Measurements from ENCODE around the gene PDE4D.
"Not testable (repeated sequence)": the region's sequence is repeated elsewhere in the genome, so short reads cannot be mapped to it uniquely, and the experiment has no call there.

The PDE4D gene

DNA sequence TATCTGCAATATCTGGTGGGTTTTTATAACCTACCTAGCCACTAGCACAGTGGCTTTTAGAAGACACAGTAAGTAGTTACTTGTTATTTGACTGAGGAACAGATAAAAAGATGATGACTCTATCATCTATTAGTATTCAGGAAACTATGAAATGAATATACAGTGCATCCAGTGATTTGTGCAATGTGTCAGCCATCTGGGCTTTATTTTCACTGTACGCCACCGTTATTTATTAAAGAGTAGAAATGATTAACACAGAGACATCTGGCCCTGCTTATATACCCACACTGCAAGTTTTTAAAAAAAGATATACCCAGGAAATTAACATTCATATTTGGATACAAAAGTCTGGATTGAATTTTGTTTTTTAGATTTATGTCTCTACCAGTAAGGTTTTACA lies 408.4 kb downstream of the PDE4D start:
- no peak overlapping the region for H3K4me3 Mint-ChIP-seq
- H3K36me3 Mint-ChIP-seq = no peaks in the 10 kb centered on the region
- no peaks in the 10 kb centered on the region for H3K9me3 Mint-ChIP-seq
- no peak for DNase-seq
- no peaks in the 10 kb centered on the region for H3K27me3 Mint-ChIP-seq
- CTCF ChIA-PET = no interaction called here
- no peaks in the 10 kb centered on the region for H3K4me1 Mint-ChIP-seq
- H3K27ac Mint-ChIP-seq = no peak overlapping the region

- no peaks in the 10 kb centered on the region for H3K9me3 Mint-ChIP-seq
- H3K4me3 Mint-ChIP-seq = no peak overlapping the region
- CTCF ChIA-PET = no interaction called here
- no peaks in the 10 kb centered on the region for H3K36me3 Mint-ChIP-seq
- H3K27ac Mint-ChIP-seq = no peak overlapping the region
- H3K4me1 Mint-ChIP-seq = no peaks in the 10 kb centered on the region
- DNase-seq = no peak
- H3K27me3 Mint-ChIP-seq = no peaks in the 10 kb centered on the region
Measured at GRCh38 chr5:59484618-59485017, 408.9 kb downstream of the PDE4D start.

GRCh38 chr5:59483971-59484472 lies 409.5 kb downstream of the PDE4D start:
- no peak for DNase-seq
- Mint-ChIP-seq H3K36me3 (no peaks in the 10 kb centered on the region), H3K27ac (no peak overlapping the region), H3K4me3 (no peak overlapping the region), H3K4me1 (no peaks in the 10 kb centered on the region), H3K27me3 (no peaks in the 10 kb centered on the region), H3K9me3 (no peaks in the 10 kb centered on the region)
- CTCF ChIA-PET = interaction anchor here (0.8 kb wide), 1 partner anchor 22 kb away, joined by 3 read pairs; no protein-coding TSS in a partner anchor

- CTCF ChIA-PET = interaction anchor here (0.5 kb wide), 1 partner anchor 99 kb away, joined by 5 read pairs; no protein-coding TSS in a partner anchor
- Mint-ChIP-seq H3K27me3 (no peaks in the 10 kb centered on the region), H3K36me3 (no peaks in the 10 kb centered on the region), H3K27ac (no peak overlapping the region), H3K4me1 (no peaks in the 10 kb centered on the region), H3K9me3 (no peaks in the 10 kb centered on the region), H3K4me3 (no peak overlapping the region)
- DNase-seq = no peak
Measured at GRCh38 chr5:59479086-59479485, 414.4 kb downstream of the PDE4D start.

DNA sequence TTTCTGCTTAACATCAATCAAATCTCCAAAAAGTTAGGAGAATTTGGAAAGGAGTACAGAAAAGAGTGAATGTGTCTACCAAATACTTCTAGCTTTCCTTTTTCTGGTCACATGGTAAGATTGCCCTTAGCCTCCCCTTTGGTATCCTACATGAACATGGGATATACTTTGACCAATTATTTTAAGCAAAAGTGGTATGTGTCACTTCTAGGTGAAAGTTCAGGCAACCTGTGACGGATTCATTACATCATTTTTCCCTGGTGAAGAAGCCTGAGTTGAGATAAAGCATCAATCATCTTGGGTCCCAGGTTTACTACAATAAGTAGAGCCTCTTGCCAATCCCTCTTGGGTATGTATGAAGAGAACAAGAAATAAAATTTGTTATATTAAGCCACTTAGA lies 419.2 kb downstream of the PDE4D start:
- Mint-ChIP-seq H3K27me3 (no peaks in the 10 kb centered on the region), H3K9me3 (no peaks in the 10 kb centered on the region), H3K36me3 (no peaks in the 10 kb centered on the region), H3K27ac (no peak overlapping the region), H3K4me1 (no peaks in the 10 kb centered on the region), H3K4me3 (no peak overlapping the region)
- CTCF ChIA-PET = no interaction called here
- no peak for DNase-seq

DNA sequence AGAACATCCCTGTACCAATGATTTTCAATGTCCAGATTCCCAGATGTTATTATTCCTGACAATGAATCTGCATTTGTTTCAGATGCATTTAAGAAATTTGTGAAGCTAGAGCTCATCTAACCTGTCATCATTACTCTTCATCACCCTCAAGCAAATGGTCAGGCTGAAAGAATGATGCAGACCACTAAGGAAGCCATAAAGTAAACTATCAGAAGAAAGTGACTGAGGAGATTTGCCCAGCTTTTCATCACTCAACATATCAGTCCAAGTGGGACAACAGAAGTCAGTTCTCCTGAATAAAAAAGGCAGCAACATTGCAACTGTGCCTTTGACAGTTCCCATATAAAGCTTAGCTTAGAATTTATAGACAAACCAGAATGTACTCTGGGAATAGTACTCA lies 419.9 kb downstream of the PDE4D start:
- DNase-seq = no peak
- no peaks in the 10 kb centered on the region for H3K4me1 Mint-ChIP-seq
- no peaks in the 10 kb centered on the region for H3K36me3 Mint-ChIP-seq
- no peak overlapping the region for H3K4me3 Mint-ChIP-seq
- no peaks in the 10 kb centered on the region for H3K27me3 Mint-ChIP-seq
- CTCF ChIA-PET = no interaction called here
- no peaks in the 10 kb centered on the region for H3K9me3 Mint-ChIP-seq
- H3K27ac Mint-ChIP-seq = no peak overlapping the region

DNA sequence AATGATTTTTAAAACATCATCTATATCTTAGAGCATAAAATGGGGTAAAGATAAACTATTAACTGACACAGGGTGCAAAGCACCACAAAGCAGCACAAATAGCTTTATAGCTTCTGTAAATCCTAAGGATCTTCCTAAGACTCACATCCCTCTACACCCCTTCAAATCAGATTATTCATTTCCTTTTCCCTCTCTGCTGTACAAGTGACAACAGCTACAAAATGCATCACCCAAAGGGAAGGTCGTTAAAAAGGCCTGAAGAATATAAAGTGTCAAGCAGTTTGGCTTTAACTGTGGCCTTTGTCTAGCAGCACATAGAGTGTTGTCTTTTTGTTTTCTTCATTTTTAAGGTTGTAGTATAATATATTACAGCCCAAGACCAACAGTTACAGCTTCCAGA lies 422.1 kb downstream of the PDE4D start:
- CTCF ChIA-PET = no interaction called here
- H3K27ac Mint-ChIP-seq = no peak overlapping the region
- no peak overlapping the region for H3K4me3 Mint-ChIP-seq
- H3K36me3 Mint-ChIP-seq = no peaks in the 10 kb centered on the region
- no peaks in the 10 kb centered on the region for H3K27me3 Mint-ChIP-seq
- no peaks in the 10 kb centered on the region for H3K4me1 Mint-ChIP-seq
- no peaks in the 10 kb centered on the region for H3K9me3 Mint-ChIP-seq
- no peak for DNase-seq

DNA sequence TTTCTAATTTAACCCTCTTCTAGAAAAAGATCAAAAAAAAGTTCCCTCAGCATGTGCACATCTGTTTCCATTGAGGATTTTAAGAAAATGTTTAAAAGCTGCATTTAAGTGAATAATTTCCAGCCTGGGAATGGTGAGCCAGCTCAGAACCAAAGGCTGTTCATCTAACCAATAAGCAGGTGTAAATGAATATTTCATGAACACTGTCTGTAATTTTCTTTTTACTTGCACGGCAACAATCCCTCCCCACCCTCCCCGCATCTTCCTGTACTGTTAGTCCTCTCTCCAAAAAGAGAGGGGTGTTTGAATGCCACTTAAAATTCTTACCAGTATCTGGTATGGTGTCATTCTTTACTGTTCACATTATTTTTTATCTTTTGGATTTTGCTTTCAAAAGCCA lies 425.6 kb downstream of the PDE4D start:
- CTCF ChIA-PET = no interaction called here

DNA sequence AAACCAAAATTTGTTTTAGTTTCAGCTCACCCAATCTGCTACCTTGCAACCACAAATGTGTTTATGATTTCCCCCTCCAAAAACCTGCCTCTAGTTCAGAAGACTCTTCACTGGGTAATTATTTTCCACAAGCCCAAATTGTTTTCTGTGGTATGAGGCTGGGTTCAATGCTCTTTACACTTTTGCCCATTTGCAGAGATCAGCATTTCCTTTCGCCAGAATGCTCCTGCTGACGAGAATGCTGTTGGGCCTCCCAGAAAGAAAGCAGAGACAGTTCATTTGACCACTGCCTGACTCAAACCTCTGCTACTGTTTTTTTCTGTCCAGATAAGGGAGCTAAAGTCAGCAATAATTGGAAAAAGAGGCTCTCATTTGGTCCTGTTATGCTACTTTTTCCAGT lies 427.3 kb downstream of the PDE4D start:
- H3K4me1 Mint-ChIP-seq = no peaks in the 10 kb centered on the region
- no peak for DNase-seq

More for the DNA sequence above, 425.6 kb downstream of the PDE4D start:
- Mint-ChIP-seq H3K9me3 (no peaks in the 10 kb centered on the region), H3K27ac (no peak overlapping the region), H3K4me3 (no peak overlapping the region), H3K27me3 (no peaks in the 10 kb centered on the region), H3K4me1 (no peaks in the 10 kb centered on the region), H3K36me3 (no peaks in the 10 kb centered on the region)
- no peak for DNase-seq

DNA sequence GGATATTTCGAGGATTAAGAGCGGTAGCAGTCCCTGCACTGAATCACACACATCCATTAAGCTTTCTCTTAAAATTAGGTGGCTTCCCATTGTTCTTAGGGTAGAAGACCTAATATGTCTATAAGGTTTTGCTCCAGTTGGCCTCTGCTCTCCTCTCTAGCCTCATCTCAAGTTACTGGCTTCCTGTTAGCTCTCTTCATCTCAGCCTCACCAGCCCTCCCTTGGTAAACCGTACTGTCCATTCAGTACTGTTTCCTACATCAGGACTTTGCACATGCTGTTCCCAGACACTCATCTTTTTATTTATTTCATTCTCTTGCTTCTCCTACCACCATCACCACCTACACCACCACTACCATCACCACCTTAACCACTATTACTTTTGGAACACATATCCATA lies 428.6 kb downstream of the PDE4D start:
- Mint-ChIP-seq H3K9me3 (no peaks in the 10 kb centered on the region), H3K27ac (no peak overlapping the region), H3K4me3 (no peak overlapping the region), H3K4me1 (no peaks in the 10 kb centered on the region), H3K27me3 (no peaks in the 10 kb centered on the region), H3K36me3 (no peaks in the 10 kb centered on the region)
- CTCF ChIA-PET = no interaction called here
- no peak for DNase-seq

More for the DNA sequence above, 427.3 kb downstream of the PDE4D start:
- no peaks in the 10 kb centered on the region for H3K36me3 Mint-ChIP-seq
- H3K27me3 Mint-ChIP-seq = no peaks in the 10 kb centered on the region
- no peak overlapping the region for H3K4me3 Mint-ChIP-seq
- H3K9me3 Mint-ChIP-seq = no peaks in the 10 kb centered on the region
- CTCF ChIA-PET = no interaction called here
- H3K27ac Mint-ChIP-seq = no peak overlapping the region

DNA sequence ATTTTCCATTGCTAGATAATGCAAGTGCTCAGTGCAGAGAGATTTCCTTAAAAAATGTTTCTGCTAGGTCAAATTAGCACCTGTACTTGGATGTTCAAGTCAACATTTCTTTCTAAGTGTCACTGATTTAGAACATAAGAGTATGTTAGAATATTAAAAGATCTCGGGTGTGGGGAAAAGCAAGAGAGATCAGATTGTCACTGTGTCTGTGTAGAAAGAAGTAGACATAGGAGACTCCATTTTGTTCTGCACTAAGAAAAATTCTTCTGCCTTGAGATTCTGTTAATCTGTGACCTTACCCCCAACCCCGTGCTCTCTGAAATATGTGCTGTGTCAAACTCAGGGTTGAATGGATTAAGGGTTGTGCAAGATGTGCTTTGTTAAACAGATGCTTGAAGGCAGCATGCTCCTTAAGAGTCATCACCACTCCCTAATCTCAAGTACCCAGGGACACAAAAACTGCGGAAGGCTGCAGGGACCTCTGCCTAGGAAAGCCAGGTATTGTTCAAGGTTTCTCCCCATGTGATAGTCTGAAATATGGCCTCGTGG lies 429.8 kb downstream of the PDE4D start:
- CTCF ChIA-PET, H3K36me3 Mint-ChIP-seq, DNase-seq, H3K4me1 Mint-ChIP-seq, H3K9me3 Mint-ChIP-seq, H3K4me3 Mint-ChIP-seq, H3K27me3 Mint-ChIP-seq, H3K27ac Mint-ChIP-seq: not testable (repeated sequence)

- CTCF ChIA-PET = no interaction called here
- no peaks in the 10 kb centered on the region for H3K36me3 Mint-ChIP-seq
- H3K4me3 Mint-ChIP-seq = no peak overlapping the region
- no peaks in the 10 kb centered on the region for H3K9me3 Mint-ChIP-seq
- DNase-seq = no peak
- H3K27ac Mint-ChIP-seq = no peak overlapping the region
- H3K4me1 Mint-ChIP-seq = no peaks in the 10 kb centered on the region
- no peaks in the 10 kb centered on the region for H3K27me3 Mint-ChIP-seq
Measured at GRCh38 chr5:59462956-59463355, 430.6 kb downstream of the PDE4D start.

GRCh38 chr5:59460368-59461153 lies 433.0 kb downstream of the PDE4D start:
- no peak for DNase-seq
- Mint-ChIP-seq H3K9me3 (no peaks in the 10 kb centered on the region), H3K4me3 (no peak overlapping the region), H3K4me1 (no peaks in the 10 kb centered on the region), H3K27ac (no peak overlapping the region), H3K36me3 (no peaks in the 10 kb centered on the region), H3K27me3 (no peaks in the 10 kb centered on the region)
- CTCF ChIA-PET = no interaction called here

- H3K4me3 Mint-ChIP-seq = no peak overlapping the region
- DNase-seq = no peak
- no peaks in the 10 kb centered on the region for H3K9me3 Mint-ChIP-seq
- no peaks in the 10 kb centered on the region for H3K4me1 Mint-ChIP-seq
- CTCF ChIA-PET = no interaction called here
- no peak overlapping the region for H3K27ac Mint-ChIP-seq
- no peaks in the 10 kb centered on the region for H3K27me3 Mint-ChIP-seq
- H3K36me3 Mint-ChIP-seq = no peaks in the 10 kb centered on the region
Measured at GRCh38 chr5:59458966-59459729, 434.4 kb downstream of the PDE4D start.

- no peak overlapping the region for H3K27ac Mint-ChIP-seq
Measured at GRCh38 chr5:59458321-59458720, 435.2 kb downstream of the PDE4D start.

More at GRCh38 chr5:59458321-59458720, 435.2 kb downstream of the PDE4D start:
- Mint-ChIP-seq H3K4me3 (no peak overlapping the region), H3K36me3 (no peaks in the 10 kb centered on the region), H3K9me3 (no peaks in the 10 kb centered on the region), H3K27me3 (no peaks in the 10 kb centered on the region), H3K4me1 (no peaks in the 10 kb centered on the region)
- CTCF ChIA-PET = no interaction called here
- DNase-seq = no peak

Measured in activated naive CD4-positive, alpha-beta T cell treated with anti-CD3 and anti-CD28 coated beads, Interleukin-2, amount 10 ng/mL, durations not matched to agents 7 days and 5 days (primary cell).